Measurements from ENCODE around the gene MBP. TPM values are rescaled to one million over a fixed set of nuclear protein-coding genes. Genes with fewer than 3 reads are reported as not detected.

Gene MBP
- total and polyA plus RNA-seq, 9 donors = 8.7 to 23.0 (median 11.2) TPM

DNA sequence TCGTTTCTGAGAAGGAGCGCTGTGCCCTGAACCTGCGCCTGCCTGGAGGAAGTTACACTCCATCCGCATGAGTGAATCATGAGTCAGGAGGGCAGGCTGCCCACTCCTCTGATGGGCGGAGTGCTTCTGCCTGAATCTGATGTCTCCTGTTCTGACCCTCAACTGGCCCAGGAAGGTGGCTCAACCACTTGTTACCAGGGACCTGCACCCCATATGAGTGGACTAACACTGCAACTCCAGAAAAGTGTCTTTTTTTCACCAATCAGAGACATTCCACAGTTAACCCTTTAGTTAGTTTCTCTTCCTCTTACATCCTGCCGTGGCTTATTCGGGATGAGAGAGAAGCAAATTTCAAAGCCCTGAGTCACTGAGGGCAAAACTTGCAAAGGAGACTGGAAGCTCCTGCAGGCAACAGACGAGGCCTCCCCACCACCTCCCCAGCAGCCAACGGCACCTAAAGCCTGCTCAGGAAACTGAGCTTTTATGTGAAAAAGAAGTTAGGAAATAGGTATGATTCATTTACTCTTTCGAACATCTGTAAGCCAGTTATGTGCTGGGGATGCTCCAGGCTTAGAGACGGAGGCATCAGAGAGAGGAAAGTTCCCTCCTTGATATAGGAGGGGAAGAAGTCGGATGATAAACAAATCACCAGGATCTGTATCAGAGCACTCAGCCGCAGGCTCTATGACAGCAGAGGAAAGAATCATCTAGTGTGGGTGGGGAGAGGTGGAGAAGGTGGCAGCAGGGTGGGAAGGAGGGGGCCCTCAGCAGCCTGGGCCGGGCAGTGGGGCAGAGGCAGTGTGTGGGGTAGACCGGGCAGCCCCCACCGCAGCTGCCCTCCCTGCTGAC, 30.9 kb downstream of the MBP start:
- DNase-seq = peak; percentile 79
- 27% methylated on average over 7 of the region's 16 CpGs for WGBS (ENCODE audit: insufficient coverage)
- Histone ChIP-seq H3K4me3 (ENCODE audit: low read length) (no peak overlapping the region), H3K9me3 (replicated peaks; ENCODE audit: control insufficient read depth, low read depth, low read length) (no peaks in the 10 kb centered on the region), H3K4me1 (ENCODE audit: control insufficient read depth, insufficient read depth, low read length) (peaks cover 68% of the 10 kb centered on the region), H3K36me3 (ENCODE audit: control insufficient read depth, insufficient read depth, low read length) (no peaks in the 10 kb centered on the region), H3K27me3 (ENCODE audit: control insufficient read depth, insufficient read depth, low read length) (peaks cover 5% of the 10 kb centered on the region), H3K27ac (ENCODE audit: low read length) (peak overlapping the region; percentile 87)

DNA sequence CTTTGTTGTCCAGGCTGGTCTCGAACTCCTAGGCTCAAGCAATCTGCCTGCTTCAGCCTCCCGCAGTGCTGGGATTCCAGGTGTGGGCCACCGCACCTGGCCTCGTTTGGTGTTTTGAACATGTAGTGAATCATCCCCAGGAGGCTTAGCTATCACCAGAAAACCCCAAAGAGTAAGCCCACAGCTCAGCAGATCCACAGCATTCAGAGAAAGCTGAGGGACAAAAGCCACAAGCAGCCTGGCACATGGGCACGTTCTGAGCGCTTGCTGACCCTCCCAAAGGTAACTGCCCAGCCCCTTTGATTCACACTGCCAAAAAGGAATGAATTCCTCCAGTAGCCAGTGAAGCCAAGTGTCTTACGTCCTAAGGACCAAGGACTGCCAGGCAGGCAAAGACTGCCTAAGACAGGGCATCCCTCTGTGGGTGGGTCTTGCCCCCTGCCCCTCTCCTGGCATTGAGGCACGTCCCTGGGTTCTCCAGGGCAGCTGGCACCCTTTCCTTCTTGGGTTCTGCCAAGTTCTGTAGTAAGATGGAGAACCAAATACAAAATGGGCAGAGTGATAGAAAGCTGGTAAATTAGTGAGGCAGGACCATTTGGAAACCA, 31.7 kb downstream of the MBP start:
- H3K4me3 ChIP-seq (ENCODE audit: low read length) = no peak overlapping the region
- H3K27ac ChIP-seq (ENCODE audit: low read length) = peak overlapping the region; percentile 87
- peaks cover 62% of the 10 kb centered on the region for H3K4me1 ChIP-seq (ENCODE audit: control insufficient read depth, insufficient read depth, low read length)
- DNase-seq = no peak
- no peaks in the 10 kb centered on the region for H3K9me3 ChIP-seq (replicated peaks; ENCODE audit: control insufficient read depth, low read depth, low read length)
- H3K36me3 ChIP-seq (ENCODE audit: control insufficient read depth, insufficient read depth, low read length) = no peaks in the 10 kb centered on the region
- H3K27me3 ChIP-seq (ENCODE audit: control insufficient read depth, insufficient read depth, low read length) = peaks cover 5% of the 10 kb centered on the region
- WGBS (ENCODE audit: insufficient coverage) = 80% methylated on average over 6 of the region's 8 CpGs

DNA sequence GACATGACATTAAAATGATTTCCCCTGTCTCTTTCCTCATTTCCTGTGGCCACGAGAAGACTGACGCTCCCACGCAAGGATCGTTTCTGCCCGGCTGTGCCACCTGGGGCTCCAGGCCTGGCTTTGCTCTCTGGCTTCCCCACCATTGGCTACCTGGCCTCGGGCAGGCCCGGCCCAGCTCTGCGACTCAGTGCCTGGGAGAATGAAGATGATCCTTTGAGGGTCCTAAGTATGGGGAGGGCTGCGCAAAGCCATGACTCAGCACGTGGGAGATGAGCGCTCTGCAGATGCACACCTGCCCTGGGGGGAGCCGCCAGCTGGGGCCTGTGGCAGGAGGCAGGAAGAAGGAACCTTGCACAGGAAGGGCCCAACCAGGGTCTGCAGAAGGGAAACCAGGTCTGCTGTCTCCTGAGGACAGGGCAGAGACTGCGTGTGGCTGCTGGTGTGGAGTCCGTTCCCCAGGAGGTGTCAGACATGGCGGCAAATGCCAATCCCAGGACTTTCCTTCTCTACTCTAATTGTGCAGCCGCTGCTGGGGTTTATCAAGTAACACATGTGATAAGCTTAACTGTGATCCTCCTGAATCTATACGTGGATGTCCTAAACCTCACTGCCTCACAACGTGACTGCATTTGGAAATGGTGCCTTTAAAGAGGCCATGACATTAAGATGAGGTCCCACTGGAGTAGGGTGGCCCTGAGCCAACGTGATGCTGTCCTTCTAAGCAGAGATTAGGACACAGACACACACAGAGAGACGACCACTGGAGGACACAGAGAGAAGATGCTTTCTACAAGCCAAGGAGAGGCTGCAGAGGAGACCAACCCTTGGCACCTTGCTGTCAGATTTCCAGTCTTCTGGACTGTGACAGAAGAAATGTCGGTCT, 32.9 kb downstream of the MBP start:
- Histone ChIP-seq H3K9me3 (replicated peaks; ENCODE audit: control insufficient read depth, low read depth, low read length) (no peaks in the 10 kb centered on the region), H3K4me3 (ENCODE audit: low read length) (no peak overlapping the region), H3K27ac (ENCODE audit: low read length) (no peak overlapping the region), H3K4me1 (ENCODE audit: control insufficient read depth, insufficient read depth, low read length) (peaks cover 65% of the 10 kb centered on the region), H3K27me3 (ENCODE audit: control insufficient read depth, insufficient read depth, low read length) (peaks cover 5% of the 10 kb centered on the region), H3K36me3 (ENCODE audit: control insufficient read depth, insufficient read depth, low read length) (no peaks in the 10 kb centered on the region)
- WGBS (ENCODE audit: insufficient coverage) = 54% methylated on average over 16 of the region's 21 CpGs
- no peak for DNase-seq

DNA sequence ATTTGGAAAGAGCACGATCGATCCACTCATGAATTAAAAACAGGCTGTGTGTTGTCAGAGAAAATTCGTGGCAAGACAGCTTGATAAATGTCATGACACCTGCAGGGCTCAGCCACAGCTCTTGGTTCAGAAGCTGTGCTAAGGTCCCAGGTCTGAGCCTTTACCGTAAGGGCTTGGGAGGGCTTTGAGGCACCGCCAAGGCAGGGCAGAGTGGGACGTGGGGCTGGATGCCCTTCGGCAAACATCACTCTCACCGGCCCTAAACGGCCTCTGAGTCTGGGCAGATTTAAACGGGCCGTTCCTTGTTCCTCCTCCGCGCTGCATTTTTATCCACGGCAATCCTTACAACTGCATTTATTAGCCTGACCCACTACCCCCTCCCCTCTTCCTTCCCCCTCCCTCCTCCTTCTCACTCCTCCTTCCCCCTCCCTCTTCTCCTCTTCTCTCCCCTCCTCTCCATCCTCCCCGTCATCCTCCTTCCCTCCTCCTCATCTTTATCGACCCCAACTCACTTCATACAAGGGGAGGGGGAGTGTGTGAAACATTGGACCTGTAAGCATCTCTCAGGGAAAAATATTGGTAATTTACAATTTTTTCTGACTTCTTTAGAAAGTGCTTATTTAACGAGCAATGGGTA, 33.9 kb downstream of the MBP start:
- H3K36me3 ChIP-seq (ENCODE audit: control insufficient read depth, insufficient read depth, low read length) = no peaks in the 10 kb centered on the region
- H3K27ac ChIP-seq (ENCODE audit: low read length) = no peak overlapping the region
- no peaks in the 10 kb centered on the region for H3K9me3 ChIP-seq (replicated peaks; ENCODE audit: control insufficient read depth, low read depth, low read length)
- DNase-seq = no peak
- H3K4me3 ChIP-seq (ENCODE audit: low read length) = no peak overlapping the region
- peaks cover 57% of the 10 kb centered on the region for H3K4me1 ChIP-seq (ENCODE audit: control insufficient read depth, insufficient read depth, low read length)
- WGBS (ENCODE audit: insufficient coverage) = 16% methylated on average over 15 of the region's 17 CpGs
- H3K27me3 ChIP-seq (ENCODE audit: control insufficient read depth, insufficient read depth, low read length) = peaks cover 5% of the 10 kb centered on the region

GRCh38 chr18:77098029-77098428, 34.6 kb downstream of the MBP start:
- WGBS (ENCODE audit: insufficient coverage) = no CpG with 5 or more reads among the region's 2 CpGs
- H3K36me3 ChIP-seq (ENCODE audit: control insufficient read depth, insufficient read depth, low read length) = no peaks in the 10 kb centered on the region
- H3K4me3 ChIP-seq (ENCODE audit: low read length) = no peak overlapping the region
- no peaks in the 10 kb centered on the region for H3K9me3 ChIP-seq (replicated peaks; ENCODE audit: control insufficient read depth, low read depth, low read length)
- H3K27me3 ChIP-seq (ENCODE audit: control insufficient read depth, insufficient read depth, low read length) = peaks cover 5% of the 10 kb centered on the region
- no peak for DNase-seq
- H3K4me1 ChIP-seq (ENCODE audit: control insufficient read depth, insufficient read depth, low read length) = peaks cover 54% of the 10 kb centered on the region
- no peak overlapping the region for H3K27ac ChIP-seq (ENCODE audit: low read length)

DNA sequence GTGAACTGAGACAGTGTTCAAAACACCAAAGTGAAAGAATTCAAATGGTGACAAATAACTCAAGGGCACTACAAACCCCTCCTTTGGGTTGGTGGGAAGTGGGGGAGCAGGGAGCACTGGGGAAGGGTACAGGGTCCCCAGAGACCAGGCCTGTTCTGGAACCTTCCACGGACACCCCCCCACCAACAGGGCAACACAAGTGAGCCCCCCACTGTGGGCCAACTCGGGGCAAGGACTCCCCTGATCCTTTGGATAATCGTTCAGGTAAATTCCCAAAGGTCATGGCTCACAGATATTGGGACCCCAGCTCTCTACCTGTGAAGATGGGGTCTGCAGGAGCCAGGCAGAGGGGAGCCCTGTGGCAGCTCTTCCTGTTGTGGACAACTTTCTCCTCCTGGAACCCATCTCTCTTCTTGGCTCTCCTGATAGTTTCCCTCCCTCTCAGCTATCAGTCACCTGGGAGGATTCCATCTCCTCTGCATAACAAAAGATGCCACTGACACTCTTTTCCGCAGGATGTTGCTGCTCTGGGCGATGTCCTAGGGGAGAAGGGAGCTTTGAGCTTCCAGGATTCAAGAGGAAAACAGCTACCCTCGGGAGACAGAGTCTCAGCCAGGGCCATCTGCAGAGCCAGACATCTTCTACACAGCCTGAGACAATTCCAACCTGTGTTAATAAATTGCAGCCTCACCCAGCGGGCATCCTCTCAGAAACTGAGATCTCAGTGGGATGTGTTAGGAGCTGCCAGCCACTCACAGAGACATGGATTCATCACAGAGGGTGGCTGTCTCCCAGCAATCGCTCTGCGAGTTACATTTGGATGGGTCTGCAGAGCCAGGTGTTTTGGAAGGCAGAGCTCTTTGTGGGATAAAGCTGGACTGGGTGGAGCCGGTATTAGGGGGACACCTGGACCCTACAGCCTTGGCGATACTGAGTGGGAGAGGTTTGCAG, 35.4 kb downstream of the MBP start:
- Histone ChIP-seq H3K27ac (ENCODE audit: low read length) (no peak overlapping the region), H3K4me3 (ENCODE audit: low read length) (no peak overlapping the region), H3K27me3 (ENCODE audit: control insufficient read depth, insufficient read depth, low read length) (peaks cover 5% of the 10 kb centered on the region), H3K36me3 (ENCODE audit: control insufficient read depth, insufficient read depth, low read length) (no peaks in the 10 kb centered on the region), H3K4me1 (ENCODE audit: control insufficient read depth, insufficient read depth, low read length) (peaks cover 61% of the 10 kb centered on the region), H3K9me3 (replicated peaks; ENCODE audit: control insufficient read depth, low read depth, low read length) (no peaks in the 10 kb centered on the region)
- no peak for DNase-seq
- WGBS (ENCODE audit: insufficient coverage) = 20% methylated on average over 2 of the region's 11 CpGs

- H3K27ac ChIP-seq (ENCODE audit: low read length) = no peak overlapping the region
- peaks cover 5% of the 10 kb centered on the region for H3K27me3 ChIP-seq (ENCODE audit: control insufficient read depth, insufficient read depth, low read length)
- DNase-seq = no peak
- no peaks in the 10 kb centered on the region for H3K9me3 ChIP-seq (replicated peaks; ENCODE audit: control insufficient read depth, low read depth, low read length)
- H3K4me3 ChIP-seq (ENCODE audit: low read length) = no peak overlapping the region
- peaks cover 49% of the 10 kb centered on the region for H3K4me1 ChIP-seq (ENCODE audit: control insufficient read depth, insufficient read depth, low read length)
- 63% methylated on average over 3 of the region's 13 CpGs for WGBS (ENCODE audit: insufficient coverage)
- H3K36me3 ChIP-seq (ENCODE audit: control insufficient read depth, insufficient read depth, low read length) = no peaks in the 10 kb centered on the region
Observed at GRCh38 chr18:77095391-77096371, 36.9 kb downstream of the MBP start.

- WGBS (ENCODE audit: insufficient coverage) = 75% methylated on average over 8 of the region's 12 CpGs
- H3K4me3 ChIP-seq (ENCODE audit: low read length) = no peak overlapping the region
- H3K9me3 ChIP-seq (replicated peaks; ENCODE audit: control insufficient read depth, low read depth, low read length) = no peaks in the 10 kb centered on the region
- H3K27me3 ChIP-seq (ENCODE audit: control insufficient read depth, insufficient read depth, low read length) = peaks cover 5% of the 10 kb centered on the region
- H3K4me1 ChIP-seq (ENCODE audit: control insufficient read depth, insufficient read depth, low read length) = peaks cover 33% of the 10 kb centered on the region
- H3K36me3 ChIP-seq (ENCODE audit: control insufficient read depth, insufficient read depth, low read length) = no peaks in the 10 kb centered on the region
- DNase-seq = no peak
- no peak overlapping the region for H3K27ac ChIP-seq (ENCODE audit: low read length)
Observed at GRCh38 chr18:77093586-77093985, 39.0 kb downstream of the MBP start.
